Thyroid gland (tissue), 4 donors: ENCODE results near the gene ERVMER34-1. TPM values are rescaled to one million over a fixed set of nuclear protein-coding genes. Genes with fewer than 3 reads are reported as not detected.

Source experiments
- DNase-seq, 2 donors: peaks; one replicate each; pipeline ENCODE4 v3.0.0-alpha.2; 2019
- H3K27ac ChIP-seq, 3 donors: fragments of 200-600 bp; sonication (generic); 1 replicate in 2 of 3; 2 replicates in 1 of 3; pipeline ENCODE4 v1.5.1; 2016 to 2019; ENCODE audit warnings: mild to moderate bottlenecking in 1 of 3, moderate library complexity in 1 of 3
- H3K27me3 ChIP-seq: fragments of 200-600 bp; sonication (generic); one replicate; pipeline ENCODE4 v1.5.1; 2019
- H3K36me3 ChIP-seq, 2 donors: fragments of 200-600 bp; sonication (generic); one replicate each; pipeline ENCODE4 v1.5.1; 2016 to 2019
- H3K4me1 ChIP-seq, 2 donors: fragments of 200-600 bp; sonication (generic); one replicate each; pipeline ENCODE4 v1.5.1; 2017 to 2019
- H3K4me3 ChIP-seq, 3 donors: fragments of 200-600 bp; sonication (generic); replicated peaks in 1 of 3; 1 replicate in 2 of 3; 2 replicates in 1 of 3; pipeline ENCODE4 v1.5.1; 2016; ENCODE audit warnings: mild to moderate bottlenecking in 1 of 3
- H3K9me3 ChIP-seq: fragments of 200-600 bp; sonication (generic); one replicate; pipeline ENCODE4 v1.5.1; 2017
- CTCF ChIP-seq, 6 experiments: fragments of 200-600 bp in 3 of 6; fragments of 450-650 bp in 3 of 6; sonication (generic) in 3 of 6; IDR thresholded peaks; one replicate each; pipeline ENCODE4 v1.5.1; 2016 to 2019; ENCODE audit warnings: antibody characterized with exemption in 6 of 6, mild to moderate bottlenecking in 2 of 6, inconsistent platforms in 1 of 6, moderate library complexity in 1 of 6
- POLR2A ChIP-seq, 2 donors: fragments of 450-650 bp; IDR thresholded peaks; one replicate each; pipeline ENCODE4 v1.6.1; 2017; ENCODE audit warnings: antibody characterized with exemption in 2 of 2, mild to moderate bottlenecking in 2 of 2, moderate library complexity in 1 of 2
- WGBS, 2 donors: methylation state at CpG; one replicate each; pipeline ENCODE4 v1.1.5; 2017; 5-methylcytosine and 5-hydroxymethylcytosine counted together
- intact Hi-C: fragments of 100-400 bp; cut with DNase I; formaldehyde crosslinking; loops from one replicate; pipeline ENCODE4 v1.15.1; 2023
- total RNA-seq, 4 donors: library from RNA; depleted of rRNA; stranded (reverse); fragments of >200 nt; gene quantifications; one replicate each; pipeline ENCODE4 v1.2.3, GENCODE V29; 2016

Gene ERVMER34-1
- total RNA-seq, 4 donors from 2014 or later = 0.67 to 1.2 (median 0.90) TPM

- no peaks in the 10 kb centered on the region for H3K9me3 ChIP-seq
- no peak overlapping the region for H3K4me3 ChIP-seq
- H3K36me3 ChIP-seq = no peaks in the 10 kb centered on the region
- TF ChIP-seq CTCF (IDR thresholded peaks at IDR 0.05) = no peak
- TF ChIP-seq POLR2A (IDR thresholded peaks at IDR 0.05) = no peak
- 54 to 65% methylated on average over 6 of the region's 6 CpGs for WGBS, 2 donors
- intact Hi-C loops = no loop called here
- H3K27ac ChIP-seq = no peak overlapping the region
- no peaks in the 10 kb centered on the region for H3K27me3 ChIP-seq
- DNase-seq = no peak
- H3K4me1 ChIP-seq = no peaks in the 10 kb centered on the region
Observed at GRCh38 chr4:52788806-52789205, 37.6 kb upstream of the ERVMER34-1 start.

GRCh38 chr4:52783069-52783468, 31.8 kb upstream of the ERVMER34-1 start:
- Histone ChIP-seq H3K27ac (no peak overlapping the region), H3K9me3 (no peaks in the 10 kb centered on the region), H3K4me3 (no peak overlapping the region), H3K4me1 (no peaks in the 10 kb centered on the region), H3K36me3 (no peaks in the 10 kb centered on the region), H3K27me3 (no peaks in the 10 kb centered on the region)
- 93% methylated on average over 4 of the region's 4 CpGs for WGBS, 2 donors
- TF ChIP-seq POLR2A (IDR thresholded peaks at IDR 0.05) (no peak), CTCF (IDR thresholded peaks at IDR 0.05) (no peak)
- no peak for DNase-seq
- intact Hi-C loops = no loop called here

GRCh38 chr4:52780617-52781354, 29.6 kb upstream of the ERVMER34-1 start:
- no peak for TF ChIP-seq CTCF (IDR thresholded peaks at IDR 0.05)
- intact Hi-C loops = no loop called here

GRCh38 chr4:52780206-52780605, 29.0 kb upstream of the ERVMER34-1 start:
- no peaks in the 10 kb centered on the region for H3K9me3 ChIP-seq
- H3K4me3 ChIP-seq = no peak overlapping the region
- H3K27me3 ChIP-seq = no peaks in the 10 kb centered on the region
- no peaks in the 10 kb centered on the region for H3K36me3 ChIP-seq
- intact Hi-C loops = no loop called here
- H3K4me1 ChIP-seq = no peaks in the 10 kb centered on the region
- no peak for DNase-seq
- TF ChIP-seq CTCF (IDR thresholded peaks at IDR 0.05) (no peak), POLR2A (IDR thresholded peaks at IDR 0.05) (no peak)
- 73 to 79% methylated on average over 2 of the region's 2 CpGs for WGBS, 2 donors
- H3K27ac ChIP-seq = no peak overlapping the region

More at GRCh38 chr4:52780617-52781354, 29.6 kb upstream of the ERVMER34-1 start:
- no peaks in the 10 kb centered on the region for H3K9me3 ChIP-seq
- 90 to 93% methylated on average over 4 of the region's 4 CpGs for WGBS, 2 donors
- no peaks in the 10 kb centered on the region for H3K4me1 ChIP-seq
- H3K4me3 ChIP-seq = no peak overlapping the region
- H3K36me3 ChIP-seq = no peaks in the 10 kb centered on the region
- no peak for DNase-seq
- H3K27me3 ChIP-seq = no peaks in the 10 kb centered on the region
- H3K27ac ChIP-seq = no peak overlapping the region

GRCh38 chr4:52760256-52760655, 9.0 kb upstream of the ERVMER34-1 start:
- intact Hi-C loops = no loop called here
- H3K4me1 ChIP-seq = no peaks in the 10 kb centered on the region
- WGBS, 2 donors = 82 to 89% methylated on average over 8 of the region's 8 CpGs
- no peaks in the 10 kb centered on the region for H3K27me3 ChIP-seq
- no peaks in the 10 kb centered on the region for H3K36me3 ChIP-seq
- TF ChIP-seq POLR2A (IDR thresholded peaks at IDR 0.05) (no peak), CTCF (IDR thresholded peaks at IDR 0.05) (no peak)
- H3K27ac ChIP-seq = no peak overlapping the region
- no peak for DNase-seq
- H3K4me3 ChIP-seq = no peak overlapping the region
- no peaks in the 10 kb centered on the region for H3K9me3 ChIP-seq
